SK-N-SH (cell line): ENCODE results near the gene SYNE1. TPM values are rescaled to one million over a fixed set of nuclear protein-coding genes. Genes with fewer than 3 reads are reported as not detected.
"Not testable (repeated sequence)": the region's sequence is repeated elsewhere in the genome, so short reads cannot be mapped to it uniquely, and the experiment has no call there.

ENCODE experiments used
- CTCF ChIA-PET: fragments of 300-600, 350-600 bp; formaldehyde crosslinking; extraction: SDS; loops from one replicate; lab custom pipeline; 2021; lab: Yijun Ruan, JAX
- POLR2A ChIA-PET: fragments of 350-600 bp; sonication (Branson Sonifier 250); formaldehyde crosslinking; extraction: SDS; loops from one replicate; lab custom pipeline; 2020; ENCODE audit warnings: antibody characterized with exemption, inconsistent platforms; lab: Yijun Ruan, JAX
- DNase-seq: peaks from one replicate; pipeline ENCODE4 v3.0.0; 2012
- H2AFZ ChIP-seq: fragments of 200-600 bp; sonication (generic); 2 replicates; pipeline ENCODE4 v1.8.1; 2016; ENCODE audit warnings: antibody characterized with exemption, mild to moderate bottlenecking, low read depth
- H3F3A ChIP-seq: fragments of 200-600 bp; sonication (generic); replicated peaks from 2 replicates; pipeline ENCODE3; 2016; ENCODE audit warnings: antibody characterized with exemption, mild to moderate bottlenecking; ENCODE audit not compliant: insufficient read depth
- H3K27ac ChIP-seq, 2 experiments: fragments of 200-500 bp in 1 of 2; fragments of 200-600 bp in 1 of 2; sonication (Bioruptor generic) in 1 of 2; sonication (generic), shearing (Covaris generic) in 1 of 2; 2 replicates each; pipeline versions ENCODE4 v1.5.1 to v1.6.1; 2014 to 2016; ENCODE audit warnings: low read depth in 2 of 2, inconsistent platforms in 1 of 2, low read length in 1 of 2, mild to moderate bottlenecking in 1 of 2, mixed read lengths in 1 of 2
- H3K27me3 ChIP-seq: fragments of 200-600 bp; sonication (generic), shearing (Covaris generic); 2 replicates; pipeline ENCODE4 v1.6.1; 2016; ENCODE audit warnings: mixed run types; ENCODE audit not compliant: insufficient read depth
- H3K36me3 ChIP-seq, 2 experiments: fragments of 200-500 bp in 1 of 2; fragments of 200-600 bp in 1 of 2; sonication (Bioruptor generic) in 1 of 2; sonication (generic) in 1 of 2; replicated peaks in 1 of 2; 2 replicates each; pipeline versions ENCODE3 to v1.5.1; 2014 to 2016; ENCODE audit warnings: low read length in 1 of 2, mild to moderate bottlenecking in 1 of 2; ENCODE audit not compliant: insufficient read depth in 2 of 2, control insufficient read depth in 1 of 2
- H3K4me1 ChIP-seq, 2 experiments: fragments of 200-500 bp in 1 of 2; fragments of 200-600 bp in 1 of 2; sonication (Bioruptor generic) in 1 of 2; sonication (generic), shearing (Covaris generic) in 1 of 2; 2 replicates each; pipeline versions ENCODE4 v1.5.1 to v1.6.1; 2014 to 2016; ENCODE audit warnings: low read depth in 1 of 2, low read length in 1 of 2, mixed run types in 1 of 2; ENCODE audit not compliant: insufficient read depth in 2 of 2, control insufficient read depth in 1 of 2
- H3K4me2 ChIP-seq: fragments of 200-600 bp; sonication (generic), shearing (Covaris generic); 2 replicates; pipeline ENCODE4 v1.6.1; 2017; ENCODE audit warnings: mixed run types
- H3K4me3 ChIP-seq, 2 experiments: fragments of 200-500 bp in 1 of 2; fragments of 200-600 bp in 1 of 2; sonication (Bioruptor generic) in 1 of 2; sonication (generic), shearing (Covaris generic) in 1 of 2; 2 replicates each; pipeline versions ENCODE4 v1.5.1 to v1.8.1; 2014 to 2016; ENCODE audit warnings: low read depth in 2 of 2, inconsistent platforms in 1 of 2, low read length in 1 of 2, mild to moderate bottlenecking in 1 of 2, mixed read lengths in 1 of 2, moderate library complexity in 1 of 2
- H3K79me2 ChIP-seq: fragments of 200-600 bp; sonication (generic); 2 replicates; pipeline ENCODE4 v1.8.1; 2017; ENCODE audit warnings: mild to moderate bottlenecking; ENCODE audit not compliant: insufficient read depth
- H3K9ac ChIP-seq: fragments of 200-600 bp; sonication (generic); 2 replicates; pipeline ENCODE4 v1.6.1; 2017; ENCODE audit warnings: mixed run types
- H3K9me2 ChIP-seq: fragments of 200-600 bp; sonication (generic); 2 replicates; pipeline ENCODE4 v1.6.1; 2017; ENCODE audit warnings: mixed run types
- H3K9me3 ChIP-seq: fragments of 200-600 bp; sonication (generic); 2 replicates; pipeline ENCODE4 v1.6.1; 2017; ENCODE audit warnings: mixed run types, mild to moderate bottlenecking, moderate library complexity
- H4K20me1 ChIP-seq: fragments of 200-600 bp; sonication (generic); 2 replicates; pipeline ENCODE4 v1.6.1; 2017; ENCODE audit warnings: mild to moderate bottlenecking, mixed run types; ENCODE audit not compliant: insufficient read depth
- CTCF ChIP-seq: fragments of 200-600 bp; sonication (generic); IDR thresholded peaks from 2 replicates; pipeline ENCODE4 v1.6.1; 2017; ENCODE audit warnings: antibody characterized with exemption, mild to moderate bottlenecking, moderate library complexity
- EZH2phosphoT487 ChIP-seq: fragments of 200-600 bp; sonication (generic); IDR thresholded peaks from 2 replicates; pipeline ENCODE4 v1.6.1; 2017; ENCODE audit warnings: low read depth, mixed run types, mild to moderate bottlenecking, antibody characterized with exemption, moderate library complexity, borderline replicate concordance
- FOXM1 ChIP-seq: IDR thresholded peaks from 2 replicates; pipeline ENCODE4 v1.4.0; 2012; ENCODE audit warnings: low read depth, mild to moderate bottlenecking
- GABPA ChIP-seq: IDR thresholded peaks from 2 replicates; pipeline ENCODE4 v1.4.0; 2012; ENCODE audit warnings: low read depth, mild to moderate bottlenecking
- IRF3 ChIP-seq: fragments of 150-350 bp; IDR thresholded peaks from 2 replicates; pipeline ENCODE4 v1.6.1; 2016; ENCODE audit warnings: mild to moderate bottlenecking, low read depth, low read length
- MAX ChIP-seq: IDR thresholded peaks from 2 replicates; pipeline ENCODE4 v1.4.0; 2012; ENCODE audit warnings: low read depth
- MEF2A ChIP-seq: IDR thresholded peaks from 2 replicates; pipeline ENCODE4 v1.4.0; 2012; ENCODE audit warnings: low read depth, borderline replicate concordance
- MXI1 ChIP-seq: IDR thresholded peaks from 2 replicates; pipeline ENCODE4 v1.6.1; 2012; ENCODE audit warnings: mild to moderate bottlenecking, low read depth, low read length, improper control_type of control experiment
- NFIC ChIP-seq: IDR thresholded peaks from 2 replicates; pipeline ENCODE4 v1.4.0; 2012; ENCODE audit warnings: borderline replicate concordance
- PBX3 ChIP-seq: IDR thresholded peaks from 2 replicates; pipeline ENCODE4; 2012
- RAD21 ChIP-seq: IDR thresholded peaks from 2 replicates; pipeline ENCODE4 v1.6.1; 2012; ENCODE audit warnings: mild to moderate bottlenecking, low read length
- RCOR1 ChIP-seq: fragments of 150-350 bp; IDR thresholded peaks from 2 replicates; pipeline ENCODE4 v1.6.1; 2017; ENCODE audit warnings: antibody characterized with exemption, low read length
- RXRA ChIP-seq: IDR thresholded peaks from 2 replicates; pipeline ENCODE4 v1.4.0; 2012; ENCODE audit warnings: low read depth, mild to moderate bottlenecking, borderline replicate concordance
- TAF1 ChIP-seq: IDR thresholded peaks from 2 replicates; pipeline ENCODE4 v1.6.1; 2012; ENCODE audit warnings: low read depth, mild to moderate bottlenecking, low read length, moderate library complexity, borderline replicate concordance
- TCF12 ChIP-seq: IDR thresholded peaks from 2 replicates; pipeline ENCODE4 v1.4.0; 2012
- TEAD4 ChIP-seq: IDR thresholded peaks from 2 replicates; pipeline ENCODE4 v1.4.0; 2012; ENCODE audit warnings: mild to moderate bottlenecking, borderline replicate concordance; ENCODE audit not compliant: insufficient read depth
- USF1 ChIP-seq: IDR thresholded peaks from 2 replicates; pipeline ENCODE4 v1.4.0; 2012; ENCODE audit warnings: low read depth, borderline replicate concordance
- ZBTB33 ChIP-seq: IDR thresholded peaks from 2 replicates; pipeline ENCODE4 v1.4.0; 2012; ENCODE audit warnings: low read depth, borderline replicate concordance
- WGBS: methylation state at CpG from one replicate; pipeline ENCODE4 v1.1.6; 2017; ENCODE audit warnings: low lambda C conversion rate; 5-methylcytosine and 5-hydroxymethylcytosine counted together
- polyA plus RNA-seq, 3 experiments: library from polyadenylated mRNA; depleted of rRNA; stranded (reverse); fragments of >200 nt; gene quantifications; 2 replicates each; pipeline ENCODE4 v1.2.3, GENCODE V29; 2012

The SYNE1 gene
- polyA plus RNA-seq, 1 of the 3 experiments (the other 2 are of a cell fraction), result 31.1 TPM

GRCh38 chr6:152329638-152330448, 307.3 kb downstream of the SYNE1 start:
- TF ChIP-seq MAX, result no peak
- no peak for TF ChIP-seq NFIC
- TF ChIP-seq ZBTB33, result no peak
- TF ChIP-seq GABPA, result no peak
- no peak for TF ChIP-seq IRF3
- TF ChIP-seq MEF2A, result no peak
- no peak for TF ChIP-seq RAD21
- TF ChIP-seq TAF1, result no peak
- no peak for TF ChIP-seq MXI1
- TF ChIP-seq TEAD4, result no peak
- TF ChIP-seq CTCF, result no peak
- TF ChIP-seq FOXM1, result no peak
- TF ChIP-seq USF1, result no peak
- no peak for TF ChIP-seq EZH2phosphoT487
- no peak for TF ChIP-seq TCF12
- no peak for TF ChIP-seq RCOR1
- TF ChIP-seq PBX3, result no peak
- no peak for TF ChIP-seq RXRA
- ChIA-PET CTCF (interaction anchor here (0.9 to 4.1 kb wide), 2 partner anchors 8 to 156 kb away, joined by 4 to 22 read pairs; no protein-coding TSS in a partner anchor), POLR2A (no interaction called here)
- no peaks in the 10 kb centered on the region for H3K27me3 ChIP-seq
- H3K27ac ChIP-seq, result no peak overlapping the region
- H3K9ac ChIP-seq, result no peak overlapping the region
- H3F3A ChIP-seq, result peaks cover 3% of the 10 kb centered on the region
- WGBS, result 84% methylated on average over 12 of the region's 13 CpGs
- H3K4me2 ChIP-seq, result no peak overlapping the region
- no peak overlapping the region for H2AFZ ChIP-seq
- no peaks in the 10 kb centered on the region for H3K4me1 ChIP-seq
- H3K9me3 ChIP-seq, result no peaks in the 10 kb centered on the region
- H3K36me3 ChIP-seq, result peaks cover 66 to 73% of the 10 kb centered on the region in 2 experiments
- no peak overlapping the region for H3K4me3 ChIP-seq
- H3K79me2 ChIP-seq, result no peaks in the 10 kb centered on the region; the same call in 1 of the 2 replicates
- no peak for DNase-seq
- H4K20me1 ChIP-seq, result no peaks in the 10 kb centered on the region
- H3K9me2 ChIP-seq, result no peaks in the 10 kb centered on the region

GRCh38 chr6:152328200-152328599, 309.0 kb downstream of the SYNE1 start:
- H3F3A ChIP-seq, DNase-seq, H4K20me1 ChIP-seq, H3K9me2 ChIP-seq, H3K4me2 ChIP-seq, H2AFZ ChIP-seq, H3K27me3 ChIP-seq, H3K27ac ChIP-seq, H3K9ac ChIP-seq, H3K4me1 ChIP-seq, H3K9me3 ChIP-seq, H3K79me2 ChIP-seq, POLR2A ChIA-PET, H3K4me3 ChIP-seq: not testable (repeated sequence)
- CTCF ChIA-PET, result interaction anchor here (4.1 kb wide), 1 partner anchor 10 kb away, joined by 22 read pairs; no protein-coding TSS in a partner anchor
- 96% methylated on average over 3 of the region's 3 CpGs for WGBS
- H3K36me3 ChIP-seq, result peaks cover 55 to 67% of the 10 kb centered on the region in 2 experiments
